Measurements from ENCODE around the gene DNAJC15. TPM values are rescaled to one million over a fixed set of nuclear protein-coding genes. Genes with fewer than 3 reads are reported as not detected.

DNAJC15 gene
- polyA plus RNA-seq, 3 donors, result 8.3 to 31.1 (median 22.0) TPM

- H3K4me3 ChIP-seq (replicated peaks in 1 of 3; ENCODE audit: low read depth in 2 of 3, low read length in 3 of 3), result no peak overlapping the region
- peaks cover 2 to 4% of the 10 kb centered on the region in 2 donors for H3K4me1 ChIP-seq (ENCODE audit: control insufficient read depth in 1 of 2, insufficient read depth in 2 of 2, low read length in 2 of 2)
- no peaks in the 10 kb centered on the region for H3K9me3 ChIP-seq (replicated peaks in 1 of 2; ENCODE audit: control insufficient read depth in 1 of 2, insufficient read depth in 1 of 2, low read length in 2 of 2)
- no peaks in the 10 kb centered on the region for H3K27me3 ChIP-seq (ENCODE audit: control insufficient read depth in 2 of 2, insufficient read depth in 2 of 2, low read length in 2 of 2)
- no peak overlapping the region for H2AFZ ChIP-seq (ENCODE audit: insufficient read depth, low read depth, low read length, poor library complexity, severe bottlenecking)
- no peak overlapping the region for H3K4me2 ChIP-seq (replicated peaks; ENCODE audit: extremely low read depth, low read length, poor library complexity, severe bottlenecking)
- WGBS (ENCODE audit: insufficient coverage), result 100% methylated on average over 2 of the region's 2 CpGs
- no peak overlapping the region for H3K9ac ChIP-seq (ENCODE audit: insufficient read depth, low read length, poor library complexity, severe bottlenecking)
- Mint-ChIP-seq H3K27me3 (ENCODE audit: low read depth in 3 of 3) (peaks cover 1 to 5% (median 4%) of the 10 kb centered on the region in 3 donors), H3K27ac (no peak overlapping the region), H3K9me3 (peaks cover 0 to 8% (median 0%) of the 10 kb centered on the region in 7 donors), H3K4me1 (peaks cover 6% of the 10 kb centered on the region), H3K36me3 (no peaks in the 10 kb centered on the region), H3K4me3 (no peak overlapping the region)
- no peak overlapping the region for H3K27ac ChIP-seq (ENCODE audit: low read depth in 1 of 2, low read length in 2 of 2)
- H3K79me2 ChIP-seq (ENCODE audit: insufficient read depth, low read length), result no peaks in the 10 kb centered on the region
- no peak for TF ChIP-seq CTCF (IDR thresholded peaks at IDR 0.05)
- DNase-seq, result no peak
- intact Hi-C loops (cut with micrococcal nuclease), result no loop called here
- no peaks in the 10 kb centered on the region for H3K36me3 ChIP-seq (replicated peaks in 1 of 2; ENCODE audit: control insufficient read depth in 1 of 2, insufficient read depth in 2 of 2, low read length in 2 of 2)
- no peaks in the 10 kb centered on the region for H4K20me1 ChIP-seq (ENCODE audit: insufficient read depth, low read length)
Observed at GRCh38 chr13:43003010-43003409, 20.4 kb upstream of the DNAJC15 start.

GRCh38 chr13:43003729-43004128 lies 19.7 kb upstream of the DNAJC15 start:
- no peaks in the 10 kb centered on the region for H3K36me3 Mint-ChIP-seq
- H3K27ac Mint-ChIP-seq, result no peak overlapping the region
- H3K79me2 ChIP-seq (ENCODE audit: insufficient read depth, low read length), result no peaks in the 10 kb centered on the region
- intact Hi-C loops (cut with micrococcal nuclease), result no loop called here
- no peaks in the 10 kb centered on the region for H3K36me3 ChIP-seq (replicated peaks in 1 of 2; ENCODE audit: control insufficient read depth in 1 of 2, insufficient read depth in 2 of 2, low read length in 2 of 2)
- H3K27ac ChIP-seq (ENCODE audit: low read depth in 1 of 2, low read length in 2 of 2), result no peak overlapping the region
- no peak for DNase-seq
- H3K4me2 ChIP-seq (replicated peaks; ENCODE audit: extremely low read depth, low read length, poor library complexity, severe bottlenecking), result no peak overlapping the region
- no peaks in the 10 kb centered on the region for H3K27me3 ChIP-seq (ENCODE audit: control insufficient read depth in 2 of 2, insufficient read depth in 2 of 2, low read length in 2 of 2)
- H3K4me1 Mint-ChIP-seq, result peaks cover 6% of the 10 kb centered on the region
- H3K4me1 ChIP-seq (ENCODE audit: control insufficient read depth in 1 of 2, insufficient read depth in 2 of 2, low read length in 2 of 2), result peaks cover 2 to 4% of the 10 kb centered on the region in 2 donors
- no peak for TF ChIP-seq CTCF (IDR thresholded peaks at IDR 0.05)
- no peak overlapping the region for H3K4me3 Mint-ChIP-seq
- H3K9me3 Mint-ChIP-seq, result peaks cover 0 to 8% (median 0%) of the 10 kb centered on the region in 7 donors
- no peaks in the 10 kb centered on the region for H3K9me3 ChIP-seq (replicated peaks in 1 of 2; ENCODE audit: control insufficient read depth in 1 of 2, insufficient read depth in 1 of 2, low read length in 2 of 2)
- H3K9ac ChIP-seq (ENCODE audit: insufficient read depth, low read length, poor library complexity, severe bottlenecking), result no peak overlapping the region
- no peak overlapping the region for H2AFZ ChIP-seq (ENCODE audit: insufficient read depth, low read depth, low read length, poor library complexity, severe bottlenecking)
- no CpG with 5 or more reads among the region's 6 CpGs for WGBS (ENCODE audit: insufficient coverage)
- no peaks in the 10 kb centered on the region for H4K20me1 ChIP-seq (ENCODE audit: insufficient read depth, low read length)
- H3K27me3 Mint-ChIP-seq (ENCODE audit: low read depth in 3 of 3), result peaks cover 1 to 5% (median 4%) of the 10 kb centered on the region in 3 donors
- H3K4me3 ChIP-seq (replicated peaks in 1 of 3; ENCODE audit: low read depth in 2 of 3, low read length in 3 of 3), result no peak overlapping the region
